SK-N-SH (cell line): ENCODE results near the gene ISLR2. TPM values are rescaled to one million over a fixed set of nuclear protein-coding genes. Genes with fewer than 3 reads are reported as not detected.

Experiments
- CTCF ChIA-PET: fragments of 300-600, 350-600 bp; formaldehyde crosslinking; extraction: SDS; loops from one replicate; lab custom pipeline; 2021; lab: Yijun Ruan, JAX
- POLR2A ChIA-PET: fragments of 350-600 bp; sonication (Branson Sonifier 250); formaldehyde crosslinking; extraction: SDS; loops from one replicate; lab custom pipeline; 2020; ENCODE audit warnings: antibody characterized with exemption, inconsistent platforms; lab: Yijun Ruan, JAX
- DNase-seq: peaks from one replicate; pipeline ENCODE4 v3.0.0; 2012
- H2AFZ ChIP-seq: fragments of 200-600 bp; sonication (generic); 2 replicates; pipeline ENCODE4 v1.8.1; 2016; ENCODE audit warnings: antibody characterized with exemption, mild to moderate bottlenecking, low read depth
- H3F3A ChIP-seq: fragments of 200-600 bp; sonication (generic); replicated peaks from 2 replicates; pipeline ENCODE3; 2016; ENCODE audit warnings: antibody characterized with exemption, mild to moderate bottlenecking; ENCODE audit not compliant: insufficient read depth
- H3K27ac ChIP-seq, 2 experiments: fragments of 200-500 bp in 1 of 2; fragments of 200-600 bp in 1 of 2; sonication (Bioruptor generic) in 1 of 2; sonication (generic), shearing (Covaris generic) in 1 of 2; 2 replicates each; pipeline versions ENCODE4 v1.5.1 to v1.6.1; 2014 to 2016; ENCODE audit warnings: low read depth in 2 of 2, inconsistent platforms in 1 of 2, low read length in 1 of 2, mild to moderate bottlenecking in 1 of 2, mixed read lengths in 1 of 2
- H3K27me3 ChIP-seq: fragments of 200-600 bp; sonication (generic), shearing (Covaris generic); 2 replicates; pipeline ENCODE4 v1.6.1; 2016; ENCODE audit warnings: mixed run types; ENCODE audit not compliant: insufficient read depth
- H3K36me3 ChIP-seq, 2 experiments: fragments of 200-500 bp in 1 of 2; fragments of 200-600 bp in 1 of 2; sonication (Bioruptor generic) in 1 of 2; sonication (generic) in 1 of 2; replicated peaks in 1 of 2; 2 replicates each; pipeline versions ENCODE3 to v1.5.1; 2014 to 2016; ENCODE audit warnings: low read length in 1 of 2, mild to moderate bottlenecking in 1 of 2; ENCODE audit not compliant: insufficient read depth in 2 of 2, control insufficient read depth in 1 of 2
- H3K4me1 ChIP-seq, 2 experiments: fragments of 200-500 bp in 1 of 2; fragments of 200-600 bp in 1 of 2; sonication (Bioruptor generic) in 1 of 2; sonication (generic), shearing (Covaris generic) in 1 of 2; 2 replicates each; pipeline versions ENCODE4 v1.5.1 to v1.6.1; 2014 to 2016; ENCODE audit warnings: low read depth in 1 of 2, low read length in 1 of 2, mixed run types in 1 of 2; ENCODE audit not compliant: insufficient read depth in 2 of 2, control insufficient read depth in 1 of 2
- H3K4me2 ChIP-seq: fragments of 200-600 bp; sonication (generic), shearing (Covaris generic); 2 replicates; pipeline ENCODE4 v1.6.1; 2017; ENCODE audit warnings: mixed run types
- H3K4me3 ChIP-seq, 2 experiments: fragments of 200-500 bp in 1 of 2; fragments of 200-600 bp in 1 of 2; sonication (Bioruptor generic) in 1 of 2; sonication (generic), shearing (Covaris generic) in 1 of 2; 2 replicates each; pipeline versions ENCODE4 v1.5.1 to v1.8.1; 2014 to 2016; ENCODE audit warnings: low read depth in 2 of 2, inconsistent platforms in 1 of 2, low read length in 1 of 2, mild to moderate bottlenecking in 1 of 2, mixed read lengths in 1 of 2, moderate library complexity in 1 of 2
- H3K79me2 ChIP-seq: fragments of 200-600 bp; sonication (generic); 2 replicates; pipeline ENCODE4 v1.8.1; 2017; ENCODE audit warnings: mild to moderate bottlenecking; ENCODE audit not compliant: insufficient read depth
- H3K9ac ChIP-seq: fragments of 200-600 bp; sonication (generic); 2 replicates; pipeline ENCODE4 v1.6.1; 2017; ENCODE audit warnings: mixed run types
- H3K9me2 ChIP-seq: fragments of 200-600 bp; sonication (generic); 2 replicates; pipeline ENCODE4 v1.6.1; 2017; ENCODE audit warnings: mixed run types
- H3K9me3 ChIP-seq: fragments of 200-600 bp; sonication (generic); 2 replicates; pipeline ENCODE4 v1.6.1; 2017; ENCODE audit warnings: mixed run types, mild to moderate bottlenecking, moderate library complexity
- H4K20me1 ChIP-seq: fragments of 200-600 bp; sonication (generic); 2 replicates; pipeline ENCODE4 v1.6.1; 2017; ENCODE audit warnings: mild to moderate bottlenecking, mixed run types; ENCODE audit not compliant: insufficient read depth
- CTCF ChIP-seq: fragments of 200-600 bp; sonication (generic); IDR thresholded peaks from 2 replicates; pipeline ENCODE4 v1.6.1; 2017; ENCODE audit warnings: antibody characterized with exemption, mild to moderate bottlenecking, moderate library complexity
- ELF1 ChIP-seq: IDR thresholded peaks from 2 replicates; pipeline ENCODE4 v1.4.0; 2012
- EP300 ChIP-seq, 2 experiments: IDR thresholded peaks; 2 replicates each; pipeline versions ENCODE4 v1.4.0 to v1.6.1; 2012; ENCODE audit warnings: borderline replicate concordance in 1 of 2, low read depth in 1 of 2, low read length in 1 of 2
- FOSL2 ChIP-seq: IDR thresholded peaks from 2 replicates; pipeline ENCODE4 v1.4.0; 2012; ENCODE audit warnings: low read depth, mild to moderate bottlenecking, moderate library complexity, borderline replicate concordance
- FOXJ3 ChIP-seq: sonication (generic); formaldehyde crosslinking; IDR thresholded peaks from 2 replicates; pipeline ENCODE4 v1.5.1; 2020; ENCODE audit warnings: mild to moderate bottlenecking, missing genetic modification reagents
- GATA2 ChIP-seq: sonication (generic); formaldehyde crosslinking; IDR thresholded peaks from 2 replicates; pipeline ENCODE4 v1.5.0; 2020; ENCODE audit warnings: mild to moderate bottlenecking, missing genetic modification reagents
- IRF3 ChIP-seq: fragments of 150-350 bp; IDR thresholded peaks from 2 replicates; pipeline ENCODE4 v1.6.1; 2016; ENCODE audit warnings: mild to moderate bottlenecking, low read depth, low read length
- JUND ChIP-seq: IDR thresholded peaks from 2 replicates; pipeline ENCODE4 v1.4.0; 2012
- MXI1 ChIP-seq: IDR thresholded peaks from 2 replicates; pipeline ENCODE4 v1.6.1; 2012; ENCODE audit warnings: mild to moderate bottlenecking, low read depth, low read length, improper control_type of control experiment
- NFIC ChIP-seq: IDR thresholded peaks from 2 replicates; pipeline ENCODE4 v1.4.0; 2012; ENCODE audit warnings: borderline replicate concordance
- PBX3 ChIP-seq: IDR thresholded peaks from 2 replicates; pipeline ENCODE4; 2012
- REST ChIP-seq: IDR thresholded peaks from 2 replicates; pipeline ENCODE4 v1.6.1; 2012; ENCODE audit warnings: mild to moderate bottlenecking, low read depth, low read length, moderate library complexity
- RFX5 ChIP-seq: IDR thresholded peaks from 2 replicates; pipeline ENCODE4 v1.6.1; 2012; ENCODE audit warnings: mild to moderate bottlenecking, improper control_type of control experiment, low read length
- RXRA ChIP-seq: IDR thresholded peaks from 2 replicates; pipeline ENCODE4 v1.4.0; 2012; ENCODE audit warnings: low read depth, mild to moderate bottlenecking, borderline replicate concordance
- SIN3A ChIP-seq: IDR thresholded peaks from 2 replicates; pipeline ENCODE4 v1.6.1; 2012; ENCODE audit warnings: low read depth, mild to moderate bottlenecking, low read length, moderate library complexity, borderline replicate concordance
- SMC3 ChIP-seq: IDR thresholded peaks from 2 replicates; pipeline ENCODE4 v1.6.1; 2012; ENCODE audit warnings: low read depth, low read length, improper control_type of control experiment
- TAF1 ChIP-seq: IDR thresholded peaks from 2 replicates; pipeline ENCODE4 v1.6.1; 2012; ENCODE audit warnings: low read depth, mild to moderate bottlenecking, low read length, moderate library complexity, borderline replicate concordance
- TEAD4 ChIP-seq: IDR thresholded peaks from 2 replicates; pipeline ENCODE4 v1.4.0; 2012; ENCODE audit warnings: mild to moderate bottlenecking, borderline replicate concordance; ENCODE audit not compliant: insufficient read depth
- ZBTB33 ChIP-seq: IDR thresholded peaks from 2 replicates; pipeline ENCODE4 v1.4.0; 2012; ENCODE audit warnings: low read depth, borderline replicate concordance
- WGBS: methylation state at CpG from one replicate; pipeline ENCODE4 v1.1.6; 2017; ENCODE audit warnings: low lambda C conversion rate; 5-methylcytosine and 5-hydroxymethylcytosine counted together
- polyA plus RNA-seq, 3 experiments: library from polyadenylated mRNA; depleted of rRNA; stranded (reverse); fragments of >200 nt; gene quantifications; 2 replicates each; pipeline ENCODE4 v1.2.3, GENCODE V29; 2012

The ISLR2 gene
- polyA plus RNA-seq, 1 of the 3 experiments (the other 2 are of a cell fraction) = 0.56 TPM

GRCh38 chr15:74157868-74158827 is 27.8 kb downstream of the ISLR2 start:
- Histone ChIP-seq H3K79me2 (no peaks in the 10 kb centered on the region), H4K20me1 (no peaks in the 10 kb centered on the region), H3K27me3 (no peaks in the 10 kb centered on the region), H3K4me2 (peak overlapping the region; percentile 57; the same call in 1 of the 2 replicates), H3K36me3 (no peaks in the 10 kb centered on the region), H3K4me3 (no peak overlapping the region), H2AFZ (no peak overlapping the region), H3K27ac (peak overlapping the region; percentile 82 to 93), H3K9me3 (no peaks in the 10 kb centered on the region), H3K4me1 (peaks cover 12 to 30% of the 10 kb centered on the region in 2 experiments; a peak in 3 of 4 replicates), H3K9ac (no peak overlapping the region), H3K9me2 (no peaks in the 10 kb centered on the region), H3F3A (peaks cover 13% of the 10 kb centered on the region)
- ChIA-PET POLR2A (no interaction called here), CTCF (interaction anchor here (1.1 to 7.7 kb wide), 7 partner anchors 14 to 163 kb away, joined by 3 to 39 read pairs (median 4); partner anchors contain the start of gene ISLR)
- no peak for DNase-seq
- WGBS = 96% methylated on average over 9 of the region's 9 CpGs
- no peak for TF ChIP-seq TAF1
- TF ChIP-seq SMC3 = no peak
- TF ChIP-seq JUND = no peak
- TF ChIP-seq MXI1 = no peak
- no peak for TF ChIP-seq SIN3A
- TF ChIP-seq FOXJ3 (CRISPR knock-in tag) = no peak
- TF ChIP-seq RFX5 = no peak
- no peak for TF ChIP-seq CTCF
- no peak for TF ChIP-seq IRF3
- TF ChIP-seq TEAD4 = no peak
- TF ChIP-seq ELF1 = no peak
- TF ChIP-seq NFIC = no peak
- TF ChIP-seq EP300 (IDR thresholded peaks at IDR 0.05; ENCODE audit: borderline replicate concordance in 1 of 2, low read depth in 1 of 2, low read length in 1 of 2) = no peak
- no peak for TF ChIP-seq ZBTB33
- TF ChIP-seq GATA2 = no peak
- no peak for TF ChIP-seq FOSL2
- TF ChIP-seq RXRA = no peak
- no peak for TF ChIP-seq REST
- no peak for TF ChIP-seq PBX3
